NCI-H446 treated with DMSO at 0.1 percent for 48 hours (cell line): ENCODE results near the gene VPS13A.

Experiments
- DNase-seq: peaks from one replicate; lab custom pipeline; 2025; lab: John Stamatoyannopoulos, UW

VPS13A gene

GRCh38 chr9:77177143-77177893 lies at the start of gene VPS13A:
TSS of gene VPS13A (plus strand) at chr9:77177534. CDS start at chr9:77177705, 171 bp downstream.
- DNase-seq: peak; percentile 78

- DNase-seq: no peak
These were observed 49.1 kb upstream of the VPS13A start for GRCh38 chr9:77128125-77128789.

DNA sequence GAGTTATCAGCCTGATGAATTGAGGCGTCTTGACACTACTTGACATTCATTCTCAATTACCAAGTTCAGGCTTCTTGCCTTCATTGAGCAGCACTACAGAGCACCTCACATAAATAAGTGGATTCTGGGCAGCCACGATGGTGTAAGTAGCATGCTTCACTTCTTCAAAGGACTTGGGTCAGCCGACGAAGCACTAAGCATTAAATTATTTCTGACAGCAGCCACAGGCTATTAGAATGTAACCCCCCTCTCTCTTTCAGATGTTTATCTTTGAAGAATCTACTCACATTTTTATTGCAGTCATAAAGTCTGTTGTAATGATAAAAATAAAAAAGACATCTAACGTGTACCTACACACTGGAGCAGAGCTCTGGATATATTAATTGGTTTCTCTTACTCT lies 45.9 kb upstream of the VPS13A start:
- no peak for DNase-seq

GRCh38 chr9:77133011-77133410 lies 44.3 kb upstream of the VPS13A start:
- DNase-seq: no peak

GRCh38 chr9:77142366-77142765 lies 35.0 kb upstream of the VPS13A start:
- no peak for DNase-seq

GRCh38 chr9:77149879-77150278 lies 27.5 kb upstream of the VPS13A start:
- DNase-seq: no peak

GRCh38 chr9:77152289-77152688 lies 25.0 kb upstream of the VPS13A start:
- no peak for DNase-seq

- DNase-seq: no peak
These were observed 20.5 kb upstream of the VPS13A start for GRCh38 chr9:77156646-77157371.

GRCh38 chr9:77158772-77159513 lies 18.4 kb upstream of the VPS13A start:
- no peak for DNase-seq

GRCh38 chr9:77161191-77161590 lies 16.1 kb upstream of the VPS13A start:
- no peak for DNase-seq

GRCh38 chr9:77161966-77162365 lies 15.4 kb upstream of the VPS13A start:
- no peak for DNase-seq

GRCh38 chr9:77162366-77162765 lies 15.0 kb upstream of the VPS13A start:
- DNase-seq: no peak

GRCh38 chr9:77163884-77164283 lies 13.4 kb upstream of the VPS13A start:
- no peak for DNase-seq

GRCh38 chr9:77166193-77166592 lies 11.1 kb upstream of the VPS13A start:
- no peak for DNase-seq

DNA sequence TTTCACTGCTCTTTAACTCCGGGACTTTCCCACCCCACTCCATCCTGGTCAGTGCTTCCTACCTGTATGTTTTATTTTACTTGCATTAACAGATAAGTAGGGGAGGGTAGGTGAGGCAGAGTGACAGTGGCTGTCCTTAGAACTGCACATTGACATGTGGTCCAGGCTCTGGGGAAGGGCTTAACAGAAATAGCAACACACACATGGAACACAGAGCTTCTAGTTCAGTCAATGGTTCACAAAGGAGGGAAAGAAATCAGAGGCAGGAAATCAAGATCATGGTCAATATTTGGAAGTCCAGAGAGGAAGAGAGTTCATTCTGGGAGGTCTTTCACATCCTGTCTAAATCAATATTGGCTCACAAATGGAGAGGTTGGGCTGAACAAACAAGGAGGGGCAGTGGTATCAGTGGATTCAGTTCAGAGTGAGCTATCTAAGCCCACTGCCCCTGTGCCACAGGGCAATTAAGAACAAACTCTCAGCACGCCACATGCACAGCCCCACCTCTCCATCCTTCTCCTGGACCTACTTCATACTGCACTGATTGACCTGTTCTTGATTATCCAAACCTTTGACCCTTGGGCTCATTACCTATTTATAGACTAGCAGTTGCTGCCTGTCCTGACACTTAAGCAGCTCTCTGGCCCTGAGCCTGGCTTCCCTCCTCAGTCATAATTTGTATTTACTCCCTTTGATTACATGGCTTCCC lies 6.2 kb upstream of the VPS13A start:
- no peak for DNase-seq

DNA sequence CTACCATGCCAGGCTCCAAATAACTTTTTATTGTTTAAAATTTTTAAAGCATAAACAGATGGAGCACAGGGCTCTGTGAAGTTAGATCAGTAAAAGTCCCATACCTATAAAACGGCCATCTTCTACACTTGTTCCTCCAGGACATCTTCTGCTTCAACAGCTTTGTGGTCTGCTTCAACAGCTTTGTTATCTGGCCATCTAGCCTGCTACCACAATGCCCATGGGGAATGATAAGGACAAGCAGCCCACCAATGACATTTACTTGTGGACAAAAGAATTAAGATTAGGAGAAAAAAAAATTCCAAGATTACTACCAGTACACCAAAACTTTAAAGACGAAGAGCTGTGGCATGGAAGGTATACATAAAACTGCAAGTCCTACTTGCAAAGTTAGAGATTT lies 2.2 kb upstream of the VPS13A start:
- no peak for DNase-seq

- DNase-seq: no peak
These were observed 1.2 kb upstream of the VPS13A start for GRCh38 chr9:77176106-77176505.

DNA sequence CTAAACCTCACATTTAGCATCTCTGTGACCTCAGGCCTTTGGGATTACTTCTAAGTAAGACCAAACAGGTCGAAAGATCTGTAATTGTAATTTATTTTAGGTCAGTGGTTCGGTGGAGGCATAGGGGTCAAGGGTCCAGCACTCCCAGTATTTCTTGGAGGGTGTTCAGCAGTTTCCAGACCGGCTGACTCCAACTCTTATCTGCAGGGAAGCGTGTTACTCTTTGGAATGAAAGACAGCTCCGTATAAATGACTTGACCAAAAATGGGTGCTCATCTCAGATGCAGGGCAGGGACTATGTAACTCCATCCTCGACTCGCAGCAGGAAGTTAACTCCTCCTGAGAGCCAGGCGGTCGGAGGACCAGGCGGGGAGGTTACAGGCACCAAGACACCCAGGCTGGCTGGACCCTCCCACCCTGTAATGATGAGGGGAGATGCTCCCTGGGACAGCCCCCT lies 620 bp upstream of the VPS13A start:
- DNase-seq: no peak

DNA sequence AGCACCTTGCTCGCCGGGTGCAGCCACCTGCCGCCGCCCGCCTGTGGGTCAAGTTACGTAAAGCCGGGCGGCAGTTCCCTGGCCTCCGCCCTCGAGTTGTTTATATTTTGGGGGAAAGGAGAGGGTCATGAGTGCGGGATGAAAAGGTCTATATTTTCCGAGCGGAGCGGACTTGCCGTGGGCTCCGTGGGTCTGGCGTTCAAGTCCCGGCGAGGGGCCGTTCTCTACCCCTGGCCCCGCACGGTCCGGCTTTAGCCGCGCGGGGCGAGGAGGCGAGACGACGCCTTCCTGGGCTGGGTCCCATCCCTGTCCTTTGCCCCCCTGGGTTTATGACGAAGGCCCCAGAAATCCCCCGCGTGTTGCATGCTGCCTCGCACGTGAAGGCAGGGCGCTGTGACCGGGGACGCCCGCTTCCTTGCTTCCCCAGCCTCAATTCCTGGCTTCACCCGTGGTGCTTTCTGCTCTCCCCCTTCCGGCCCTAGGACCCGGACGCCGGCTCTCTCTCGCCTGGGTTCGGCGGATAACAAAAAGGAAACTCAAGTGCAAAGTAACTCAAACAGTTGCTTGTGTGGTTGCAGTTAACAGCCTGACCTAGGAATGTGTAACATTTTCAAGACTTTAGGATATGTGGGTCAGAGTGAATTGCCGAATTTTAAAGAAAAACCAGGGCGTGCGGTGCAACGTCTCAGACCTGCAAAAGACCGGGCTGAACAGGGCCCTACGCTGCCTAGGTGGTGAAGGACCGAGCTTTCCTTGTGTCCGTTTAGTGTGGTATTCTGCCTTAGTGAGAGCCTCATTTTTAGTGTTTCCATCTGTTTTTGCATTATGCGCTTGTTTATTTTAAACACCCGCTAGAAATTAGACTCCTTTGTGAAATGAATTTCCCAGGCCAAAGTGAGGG lies 810 bp downstream of the VPS13A start:
- no peak for DNase-seq

DNA sequence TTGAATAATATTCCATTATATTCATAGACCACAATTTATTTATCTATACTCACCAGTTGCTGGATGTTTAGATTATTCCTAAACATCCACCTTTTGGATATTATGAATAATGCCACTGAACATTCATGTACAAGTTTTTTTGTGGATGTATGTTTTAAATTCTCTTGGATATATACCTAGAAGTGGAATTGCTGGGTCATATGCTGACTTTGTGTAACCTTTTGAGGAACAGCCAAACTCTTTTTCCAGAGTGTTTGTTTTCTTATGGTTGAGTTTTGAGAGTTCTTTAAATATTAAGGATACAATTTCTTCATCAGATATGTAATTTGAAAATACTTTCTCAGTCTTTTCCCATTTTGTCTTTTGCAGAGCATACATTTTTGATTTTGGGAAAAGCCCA lies 2.7 kb downstream of the VPS13A start:
- no peak for DNase-seq

- no peak for DNase-seq
These were observed 6.2 kb downstream of the VPS13A start for GRCh38 chr9:77183581-77183980.
